GM12878 (cell line): ENCODE results near the gene ORAI3. TPM values are rescaled to one million over a fixed set of nuclear protein-coding genes. Genes with fewer than 3 reads are reported as not detected.

Experiments used
- BCLAF1 ChIP-seq: fragments of 450-650 bp; IDR thresholded peaks from 2 replicates; pipeline ENCODE4 v1.6.1; 2017; ENCODE audit warnings: antibody characterized with exemption, mild to moderate bottlenecking, moderate library complexity
- CEBPZ ChIP-seq: fragments of 150-350 bp; IDR thresholded peaks from 2 replicates; pipeline ENCODE4 v1.6.1; 2016; ENCODE audit warnings: low read depth, low read length
- CUX1 ChIP-seq: IDR thresholded peaks from 2 replicates; pipeline ENCODE4 v1.6.1; 2012; ENCODE audit warnings: improper control_type of control experiment, low read depth, low read length; ENCODE audit not compliant: insufficient replicate concordance
- IRF3 ChIP-seq: fragments of 450-650 bp; IDR thresholded peaks from 2 replicates; pipeline ENCODE4 v1.6.1; 2014; ENCODE audit warnings: mild to moderate bottlenecking
- KAT2A ChIP-seq: conservative IDR thresholded peaks from 2 replicates; pipeline ENCODE4 v1.6.1; 2011; ENCODE audit warnings: low read depth, low read length; ENCODE audit not compliant: control insufficient read depth
- PKNOX1 ChIP-seq: fragments of 450-650 bp; IDR thresholded peaks from 2 replicates; pipeline ENCODE4 v1.6.1; 2016; ENCODE audit warnings: mild to moderate bottlenecking
- POLR2A ChIP-seq: IDR thresholded peaks from 2 replicates; pipeline ENCODE4 v1.6.1; 2011; ENCODE audit warnings: low read depth, mild to moderate bottlenecking, low read length
- REST ChIP-seq: IDR thresholded peaks from 2 replicates; pipeline ENCODE4 v1.6.1; 2012; ENCODE audit warnings: mild to moderate bottlenecking, low read depth, low read length
- SPI1 ChIP-seq: IDR thresholded peaks from 2 replicates; pipeline ENCODE4 v1.6.1; 2011; ENCODE audit warnings: low read depth, mild to moderate bottlenecking, low read length, moderate library complexity, borderline replicate concordance; ENCODE audit not compliant: insufficient read depth
- SREBF1 ChIP-seq: IDR thresholded peaks from 2 replicates; pipeline ENCODE4 v1.6.1; 2012; ENCODE audit warnings: mild to moderate bottlenecking, low read length
- polyA plus RNA-seq, 11 experiments: library from polyadenylated mRNA; depleted of rRNA in 4 of 11; unstranded in 6 of 11; stranded (reverse) in 5 of 11; fragments of >200 nt; fragmentation: Nextera tagmentation in 4 of 11; fragmentation: Illumina TruSeq in 1 of 11; extraction: Ambion mirVana in 4 of 11; extraction: Trizol in 1 of 11; gene quantifications; 1 replicate in 1 of 11; 2 replicates in 10 of 11; pipeline versions ENCODE4 v1.2.1 to v1.2.3, GENCODE V29; 2011 to 2016; ENCODE audit warnings: inconsistent platforms in 2 of 11, missing spikeins in 2 of 11, low read depth in 1 of 11
- total RNA-seq, 4 experiments: library from RNA; depleted of rRNA in 3 of 4; stranded (reverse); fragments of >200 nt in 3 of 4; fragmentation: Illumina TruSeq in 1 of 4; extraction: Trizol in 1 of 4; gene quantifications; 2 replicates each; pipeline versions ENCODE4 v1.2.1 to v1.2.3, GENCODE V29; 2013 to 2021

ORAI3 gene
- total and polyA plus RNA-seq, 10 of the 15 experiments (the other 5 are each of a cell fraction or from before 2014, with no cell fraction given): 3.4 to 21.9 (median 16.2) TPM

- TF ChIP-seq BCLAF1 (no peak), CUX1 (no peak), SPI1 (no peak), POLR2A (0 out of 2 replicates have a peak, but pooled peaks have one; percentile 12), SREBF1 (no peak), CEBPZ (no peak), PKNOX1 (no peak), IRF3 (no peak), REST (no peak), KAT2A (no peak)
These were observed 13.9 kb upstream of the ORAI3 start (continued) for GRCh38 chr16:30934827-30935557.
